MCF 10A (cell line): Measurements from ENCODE around the gene TLX2. TPM values are rescaled to one million over a fixed set of nuclear protein-coding genes. Genes with fewer than 3 reads are reported as not detected.

Experiments used
- BruUV-seq: library from RNA; stranded (reverse); fragments of 400-500 nt; replicated peaks from 2 replicates; lab custom pipeline; 2021; lab: Mats Ljungman, UMichigan
- CTCF ChIA-PET: fragments of 300-600 bp; sonication (Branson Sonifier 250); formaldehyde crosslinking; extraction: SDS; loops from one replicate; lab custom pipeline; 2021; ENCODE audit warnings: antibody characterized with exemption, inconsistent platforms; lab: Yijun Ruan, JAX
- POLR2A ChIA-PET: fragments of 300-600, 350-650 bp; sonication (Branson Sonifier 250); formaldehyde crosslinking; extraction: SDS; loops from one replicate; lab custom pipeline; 2020; ENCODE audit warnings: antibody characterized with exemption, inconsistent platforms; lab: Yijun Ruan, JAX
- DNase-seq: peaks from one replicate; pipeline ENCODE4 v3.0.0-alpha.2; 2018; ENCODE audit not compliant: unreplicated experiment
- H3K27ac Mint-ChIP-seq: one replicate; pipeline ENCODE4 v1.8.0; 2022; ENCODE audit warnings: mild to moderate bottlenecking, low read depth, mixed read lengths; ENCODE audit not compliant: unreplicated experiment
- H3K27me3 Mint-ChIP-seq: one replicate; pipeline ENCODE4 v1.8.0; 2022; ENCODE audit warnings: mixed read lengths; ENCODE audit not compliant: insufficient read depth, unreplicated experiment
- H3K36me3 Mint-ChIP-seq: one replicate; pipeline ENCODE4 v1.8.0; 2022; ENCODE audit warnings: mild to moderate bottlenecking, moderate library complexity, mixed read lengths; ENCODE audit not compliant: insufficient read depth, unreplicated experiment
- H3K4me1 Mint-ChIP-seq: one replicate; pipeline ENCODE4 v1.8.0; 2022; ENCODE audit warnings: mixed read lengths; ENCODE audit not compliant: insufficient read depth, unreplicated experiment
- H3K4me3 Mint-ChIP-seq: one replicate; pipeline ENCODE4 v1.8.0; 2022; ENCODE audit warnings: mild to moderate bottlenecking, moderate library complexity, mixed read lengths; ENCODE audit not compliant: unreplicated experiment
- H3K9me3 Mint-ChIP-seq: one replicate; pipeline ENCODE4 v1.8.0; 2022; ENCODE audit warnings: mixed read lengths; ENCODE audit not compliant: unreplicated experiment
- intact Hi-C: fragments of 100-400 bp; cut with micrococcal nuclease; formaldehyde crosslinking; loops from 2 replicates; pipeline ENCODE4 v1.14.1; 2022
- total RNA-seq: library from RNA; stranded (reverse); gene quantifications from 2 replicates; pipeline ENCODE4 v1.2.3, GENCODE V29; 2022
- TF ChIP-seq, protein P1 (sequence below): fragments of 200-600 bp; IDR thresholded peaks from one replicate; pipeline ENCODE4 v1.8.0; 2022; ENCODE audit warnings: antibody characterized with exemption, mild to moderate bottlenecking; ENCODE audit not compliant: unreplicated experiment

The TLX2 gene
- total RNA-seq, 1 experiment from 2014 or later = not detected

GRCh38 chr2:74562126-74562775 lies 48.0 kb downstream of the TLX2 start:
- TF ChIP-seq, protein P1, sequence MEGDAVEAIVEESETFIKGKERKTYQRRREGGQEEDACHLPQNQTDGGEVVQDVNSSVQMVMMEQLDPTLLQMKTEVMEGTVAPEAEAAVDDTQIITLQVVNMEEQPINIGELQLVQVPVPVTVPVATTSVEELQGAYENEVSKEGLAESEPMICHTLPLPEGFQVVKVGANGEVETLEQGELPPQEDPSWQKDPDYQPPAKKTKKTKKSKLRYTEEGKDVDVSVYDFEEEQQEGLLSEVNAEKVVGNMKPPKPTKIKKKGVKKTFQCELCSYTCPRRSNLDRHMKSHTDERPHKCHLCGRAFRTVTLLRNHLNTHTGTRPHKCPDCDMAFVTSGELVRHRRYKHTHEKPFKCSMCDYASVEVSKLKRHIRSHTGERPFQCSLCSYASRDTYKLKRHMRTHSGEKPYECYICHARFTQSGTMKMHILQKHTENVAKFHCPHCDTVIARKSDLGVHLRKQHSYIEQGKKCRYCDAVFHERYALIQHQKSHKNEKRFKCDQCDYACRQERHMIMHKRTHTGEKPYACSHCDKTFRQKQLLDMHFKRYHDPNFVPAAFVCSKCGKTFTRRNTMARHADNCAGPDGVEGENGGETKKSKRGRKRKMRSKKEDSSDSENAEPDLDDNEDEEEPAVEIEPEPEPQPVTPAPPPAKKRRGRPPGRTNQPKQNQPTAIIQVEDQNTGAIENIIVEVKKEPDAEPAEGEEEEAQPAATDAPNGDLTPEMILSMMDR = no peak
- intact Hi-C loops = no loop called here
- no peak for DNase-seq
- ChIA-PET CTCF (no interaction called here), POLR2A (no interaction called here)
- no peaks in the 10 kb centered on the region for H3K36me3 Mint-ChIP-seq
- no peak overlapping the region for H3K4me3 Mint-ChIP-seq
- H3K9me3 Mint-ChIP-seq = no peaks in the 10 kb centered on the region
- H3K27me3 Mint-ChIP-seq = no peaks in the 10 kb centered on the region
- BruUV-seq = no TSS peak
- peaks cover 52% of the 10 kb centered on the region for H3K4me1 Mint-ChIP-seq
- H3K27ac Mint-ChIP-seq = no peak overlapping the region

DNA sequence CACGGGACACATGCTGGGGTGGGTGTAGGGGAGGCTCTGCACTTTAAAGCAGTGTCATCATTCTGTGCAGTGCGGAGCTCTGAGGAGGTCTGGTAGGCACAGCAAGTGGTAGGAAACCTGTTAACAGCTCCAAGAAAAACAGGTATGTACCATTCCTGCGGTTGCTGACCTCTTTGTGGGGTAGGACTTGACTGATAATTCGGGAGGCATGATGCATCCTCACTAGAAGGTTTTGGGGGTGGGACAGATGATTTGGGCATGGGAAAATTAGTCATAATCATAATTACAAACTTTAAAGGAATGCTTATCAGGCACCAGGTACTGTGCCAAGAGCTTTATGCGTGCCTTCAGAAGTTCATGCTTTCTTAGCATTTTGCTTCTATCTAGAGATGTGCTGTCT lies 50.0 kb downstream of the TLX2 start:
- TF ChIP-seq, protein P1 = no peak
- ChIA-PET POLR2A (interaction anchor here (0.5 to 1.3 kb wide), 4 partner anchors 32 to 90 kb away, joined by 3 to 4 read pairs (median 3); partner anchors contain the start of gene TTC31), CTCF (interaction anchor here (0.7 to 1.7 kb wide), 3 partner anchors 12 to 82 kb away, joined by 3 to 4 read pairs (median 3); no protein-coding TSS in a partner anchor)
- no peaks in the 10 kb centered on the region for H3K36me3 Mint-ChIP-seq
- DNase-seq = peak; percentile 77
- H3K9me3 Mint-ChIP-seq = no peaks in the 10 kb centered on the region
- intact Hi-C loops = no loop called here
- peaks cover 63% of the 10 kb centered on the region for H3K4me1 Mint-ChIP-seq
- H3K4me3 Mint-ChIP-seq = no peak overlapping the region
- H3K27ac Mint-ChIP-seq = no peak overlapping the region
- no TSS peak for BruUV-seq
- no peaks in the 10 kb centered on the region for H3K27me3 Mint-ChIP-seq

DNA sequence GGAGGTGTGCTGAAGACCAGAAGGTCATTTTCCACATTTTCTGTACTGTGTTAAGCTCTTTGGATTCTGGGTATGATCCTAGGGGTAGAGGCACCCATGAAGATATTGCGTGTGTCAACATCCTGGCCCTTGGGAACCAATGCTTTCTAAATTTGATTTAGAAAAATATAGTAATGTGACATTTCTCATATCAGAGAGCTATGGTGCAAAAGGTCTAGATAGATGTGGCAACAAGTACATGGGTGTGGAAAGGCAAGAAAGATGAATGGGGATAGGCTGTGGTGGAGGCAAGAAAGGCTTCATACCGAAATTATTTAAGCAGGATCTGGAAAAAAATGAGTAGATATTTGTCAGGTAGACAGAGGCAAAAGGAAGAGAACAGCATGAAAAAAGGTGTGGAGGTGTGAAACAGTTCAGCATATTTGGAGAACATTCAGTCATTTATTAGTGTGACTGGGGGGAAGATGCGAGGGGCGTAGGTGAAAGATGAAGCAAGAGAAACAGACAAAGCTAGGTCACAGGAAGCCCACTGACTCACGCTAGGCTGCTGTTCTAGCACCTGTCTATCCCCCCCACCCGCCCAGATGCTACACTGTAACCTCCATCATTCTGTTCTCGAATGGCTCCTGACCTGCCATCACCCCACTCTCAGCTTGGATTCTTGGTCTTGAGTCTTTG lies 52.0 kb downstream of the TLX2 start:
- H3K27me3 Mint-ChIP-seq = no peaks in the 10 kb centered on the region
- no peak for DNase-seq
- ChIA-PET POLR2A (interaction anchor here (0.5 to 3.0 kb wide), 10 partner anchors 7 to 151 kb away, joined by 3 to 21 read pairs (median 5); partner anchors contain the start of genes AUP1, CCDC142, HTRA2 and MRPL53), CTCF (interaction anchor here (0.6 to 15.5 kb wide), 8 partner anchors 11 to 298 kb away, joined by 3 to 203 read pairs (median 4); no protein-coding TSS in a partner anchor)
- H3K36me3 Mint-ChIP-seq = no peaks in the 10 kb centered on the region
- H3K27ac Mint-ChIP-seq = peak overlapping the region; percentile 89
- H3K4me1 Mint-ChIP-seq = peaks cover 53% of the 10 kb centered on the region
- BruUV-seq = no TSS peak
- intact Hi-C loops = no loop called here
- no peaks in the 10 kb centered on the region for H3K9me3 Mint-ChIP-seq
- TF ChIP-seq, protein P1 = no peak
- H3K4me3 Mint-ChIP-seq = no peak overlapping the region

DNA sequence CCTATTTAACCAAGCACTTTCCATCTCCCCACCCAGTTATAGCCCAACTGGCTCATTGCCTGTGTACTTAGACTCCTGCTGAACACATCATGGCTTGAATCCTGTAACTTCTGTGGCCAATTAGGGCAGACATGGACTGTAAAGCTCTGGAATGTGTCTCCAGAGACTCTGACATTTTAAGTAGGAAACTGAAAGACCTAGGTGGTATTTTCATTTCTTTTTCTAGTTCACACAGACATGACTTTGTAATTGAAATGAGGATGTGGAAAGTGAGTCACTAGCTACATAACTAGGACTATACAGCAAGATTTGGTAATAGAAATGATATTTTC lies 52.5 kb downstream of the TLX2 start:
- TF ChIP-seq, protein P1 = no peak
- H3K9me3 Mint-ChIP-seq = no peaks in the 10 kb centered on the region
- ChIA-PET CTCF (interaction anchor here (0.6 to 15.5 kb wide), 6 partner anchors 9 to 299 kb away, joined by 3 to 203 read pairs (median 4); no protein-coding TSS in a partner anchor), POLR2A (interaction anchor here (0.7 to 3.0 kb wide), 11 partner anchors 8 to 108 kb away, joined by 3 to 21 read pairs (median 6); partner anchors contain the start of genes AUP1, CCDC142, DQX1 and HTRA2)
- DNase-seq = peak; percentile 54
- no peaks in the 10 kb centered on the region for H3K36me3 Mint-ChIP-seq
- H3K27ac Mint-ChIP-seq = peak overlapping the region; percentile 89
- intact Hi-C loops = no loop called here
- no peak overlapping the region for H3K4me3 Mint-ChIP-seq
- H3K27me3 Mint-ChIP-seq = no peaks in the 10 kb centered on the region
- no TSS peak for BruUV-seq
- H3K4me1 Mint-ChIP-seq = peaks cover 48% of the 10 kb centered on the region
